Stimulated activated CD8-positive, alpha-beta memory T cell treated with anti-CD3 and anti-CD28 coated beads, Interleukin-12 subunit alpha, Interleukin-12 subunit beta, amount 100 ng/mL, for 1 hour (primary cell): ENCODE data around the gene NES.

ENCODE experiments used
- DNase-seq: peaks from one replicate; pipeline ENCODE4 v3.0.0-alpha.2; 2020; ENCODE audit warnings: low read depth

Gene NES

GRCh38 chr1:156681196-156681960, 4.2 kb upstream of the NES start:
- DNase-seq, result no peak

- DNase-seq, result no peak
Measured at GRCh38 chr1:156680056-156680455, 2.8 kb upstream of the NES start.

GRCh38 chr1:156677616-156678596, 699 bp upstream of the NES start:
- no peak for DNase-seq

GRCh38 chr1:156676114-156676819, 940 bp downstream of the NES start:
- DNase-seq, result no peak

- no peak for DNase-seq
Measured at GRCh38 chr1:156675210-156676113, 1.7 kb downstream of the NES start.

GRCh38 chr1:156673387-156674121, 3.7 kb downstream of the NES start:
- no peak for DNase-seq

GRCh38 chr1:156671804-156672203, 5.4 kb downstream of the NES start:
- no peak for DNase-seq

GRCh38 chr1:156670791-156671190, 6.4 kb downstream of the NES start:
- DNase-seq, result no peak

GRCh38 chr1:156670359-156670758, 6.8 kb downstream of the NES start:
- DNase-seq, result no peak

GRCh38 chr1:156669794-156670193, 7.4 kb downstream of the NES start:
- no peak for DNase-seq

- DNase-seq, result no peak
Measured at GRCh38 chr1:156668801-156669637, 8.2 kb downstream of the NES start.

- DNase-seq, result no peak
Measured at GRCh38 chr1:156667968-156668709, 9.1 kb downstream of the NES start.

- no peak for DNase-seq
Measured at GRCh38 chr1:156667610-156667967, 9.6 kb downstream of the NES start.

GRCh38 chr1:156666862-156667609, 10.2 kb downstream of the NES start:
- DNase-seq, result no peak

- DNase-seq, result no peak
Measured at GRCh38 chr1:156665539-156665938, 11.7 kb downstream of the NES start.

- DNase-seq, result no peak
Measured at GRCh38 chr1:156664767-156665411, 12.3 kb downstream of the NES start.

- DNase-seq, result no peak
Measured at GRCh38 chr1:156664046-156664766, 13.0 kb downstream of the NES start.
